Adipocyte (in vitro differentiated cells): ENCODE results near the gene PRTFDC1.
A peak's percentile ranks its signal among the peaks of the same experiment; 100 is the strongest.

ENCODE experiments used
- DNase-seq: peaks from one replicate; pipeline ENCODE4 v3.0.0-alpha.2; 2015; ENCODE audit warnings: low read depth
- H3K27me3 ChIP-seq: replicated peaks from 2 replicates; pipeline ENCODE4 v1.7.0; 2013; ENCODE audit warnings: mild to moderate bottlenecking, low read length, moderate library complexity; ENCODE audit not compliant: control insufficient read depth, insufficient read depth
- H3K36me3 ChIP-seq: 2 replicates; pipeline ENCODE4 v1.7.0; 2013; ENCODE audit warnings: low read length, mild to moderate bottlenecking, moderate library complexity; ENCODE audit not compliant: control insufficient read depth, insufficient read depth, severe bottlenecking
- H3K4me1 ChIP-seq: 2 replicates; pipeline ENCODE4 v1.7.0; 2013; ENCODE audit warnings: mild to moderate bottlenecking, low read length, moderate library complexity; ENCODE audit not compliant: control insufficient read depth, insufficient read depth
- H3K4me3 ChIP-seq: 2 replicates; pipeline ENCODE4 v1.7.0; 2013; ENCODE audit warnings: mild to moderate bottlenecking, low read length, moderate library complexity
- H3K9ac ChIP-seq: 2 replicates; pipeline ENCODE4 v1.7.0; 2013; ENCODE audit warnings: mild to moderate bottlenecking, low read length, moderate library complexity
- H3K9me3 ChIP-seq: 2 replicates; pipeline ENCODE4 v1.7.0; 2013; ENCODE audit warnings: mild to moderate bottlenecking, low read length, moderate library complexity; ENCODE audit not compliant: control insufficient read depth

The PRTFDC1 gene

GRCh38 chr10:24834869-24835268 is 117.5 kb downstream of the PRTFDC1 start:
- Histone ChIP-seq H3K36me3 (no peaks in the 10 kb centered on the region), H3K4me1 (no peaks in the 10 kb centered on the region), H3K27me3 (no peaks in the 10 kb centered on the region), H3K9ac (no peak overlapping the region), H3K4me3 (no peak overlapping the region), H3K9me3 (peaks cover 10% of the 10 kb centered on the region)
- no peak for DNase-seq

GRCh38 chr10:24826009-24826408 is 126.4 kb downstream of the PRTFDC1 start:
- no peaks in the 10 kb centered on the region for H3K9me3 ChIP-seq
- peaks cover 25% of the 10 kb centered on the region for H3K4me1 ChIP-seq
- DNase-seq = peak; percentile 86
- peak overlapping the region; percentile 35 for H3K9ac ChIP-seq
- H3K4me3 ChIP-seq = peak overlapping the region; percentile 69
- no peaks in the 10 kb centered on the region for H3K36me3 ChIP-seq
- H3K27me3 ChIP-seq = no peaks in the 10 kb centered on the region

GRCh38 chr10:24825551-24825950 is 126.9 kb downstream of the PRTFDC1 start:
- H3K36me3 ChIP-seq = no peaks in the 10 kb centered on the region
- peak; percentile 57 for DNase-seq
- H3K9me3 ChIP-seq = no peaks in the 10 kb centered on the region
- H3K4me3 ChIP-seq = peak overlapping the region; percentile 69
- no peaks in the 10 kb centered on the region for H3K27me3 ChIP-seq
- peak overlapping the region; percentile 35 for H3K9ac ChIP-seq
- peaks cover 25% of the 10 kb centered on the region for H3K4me1 ChIP-seq

- Histone ChIP-seq H3K36me3 (no peaks in the 10 kb centered on the region), H3K27me3 (no peaks in the 10 kb centered on the region), H3K9ac (no peak overlapping the region), H3K4me1 (peaks cover 25% of the 10 kb centered on the region), H3K9me3 (no peaks in the 10 kb centered on the region), H3K4me3 (no peak overlapping the region)
- DNase-seq = no peak
Observed at GRCh38 chr10:24824536-24824935, 127.9 kb downstream of the PRTFDC1 start.

- Histone ChIP-seq H3K36me3 (no peaks in the 10 kb centered on the region), H3K4me3 (no peak overlapping the region), H3K9me3 (no peaks in the 10 kb centered on the region), H3K27me3 (no peaks in the 10 kb centered on the region), H3K4me1 (peaks cover 25% of the 10 kb centered on the region), H3K9ac (no peak overlapping the region)
- no peak for DNase-seq
Observed at GRCh38 chr10:24824124-24824523, 128.3 kb downstream of the PRTFDC1 start.

- no peaks in the 10 kb centered on the region for H3K9me3 ChIP-seq
- no peak overlapping the region for H3K4me3 ChIP-seq
- H3K9ac ChIP-seq = no peak overlapping the region
- H3K36me3 ChIP-seq = no peaks in the 10 kb centered on the region
- H3K27me3 ChIP-seq = no peaks in the 10 kb centered on the region
- DNase-seq = no peak
- H3K4me1 ChIP-seq = peaks cover 25% of the 10 kb centered on the region
Observed at GRCh38 chr10:24822590-24822989, 129.8 kb downstream of the PRTFDC1 start.

DNA sequence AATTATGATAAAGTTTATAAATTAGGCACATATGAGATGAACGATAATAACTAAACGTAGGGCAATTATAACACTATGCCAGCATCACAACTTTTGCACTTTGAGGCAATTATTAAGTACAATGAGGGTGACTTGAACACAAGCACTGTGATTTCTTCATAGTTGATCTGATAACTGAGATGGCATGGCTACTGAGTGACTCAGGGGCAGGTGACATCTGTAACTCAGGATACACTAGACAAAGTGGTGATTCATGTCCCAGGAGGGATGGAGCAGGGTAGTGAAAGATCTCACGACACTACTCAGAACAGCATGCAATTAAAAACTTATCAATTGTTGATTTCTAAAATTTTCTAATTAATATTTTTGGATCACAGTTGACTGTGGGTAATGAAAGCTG is 130.4 kb downstream of the PRTFDC1 start:
- Histone ChIP-seq H3K4me1 (peaks cover 25% of the 10 kb centered on the region), H3K9me3 (no peaks in the 10 kb centered on the region), H3K4me3 (no peak overlapping the region), H3K36me3 (no peaks in the 10 kb centered on the region), H3K27me3 (no peaks in the 10 kb centered on the region), H3K9ac (no peak overlapping the region)
- DNase-seq = no peak

DNA sequence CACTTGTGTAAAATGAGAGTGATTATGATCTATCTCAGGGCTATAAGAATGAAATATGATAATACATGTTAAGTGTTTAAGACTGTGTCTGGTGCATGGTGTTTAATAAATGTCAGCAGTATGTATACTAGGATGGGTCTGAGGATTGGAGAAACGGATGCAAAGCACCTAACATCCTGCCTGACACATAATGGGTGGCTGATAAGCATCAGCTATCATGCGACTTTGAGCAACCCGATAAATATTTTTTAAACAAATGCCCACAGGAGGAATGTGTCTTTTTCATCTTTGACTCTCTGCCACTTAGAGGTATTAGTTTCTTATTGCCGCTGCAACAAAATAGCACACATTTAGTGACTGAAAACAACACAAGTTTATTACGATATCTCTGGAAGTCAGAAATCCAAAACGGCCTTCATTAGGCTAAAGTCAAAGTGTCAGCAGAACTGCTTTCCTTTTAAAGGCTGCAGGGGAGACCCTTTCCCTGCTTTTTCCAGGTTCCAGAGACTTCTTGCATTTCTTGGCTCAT is 135.5 kb downstream of the PRTFDC1 start:
- no peak overlapping the region for H3K4me3 ChIP-seq
- no peak for DNase-seq
- H3K4me1 ChIP-seq = peaks cover 2% of the 10 kb centered on the region
- no peaks in the 10 kb centered on the region for H3K27me3 ChIP-seq
- H3K9ac ChIP-seq = no peak overlapping the region
- H3K36me3 ChIP-seq = no peaks in the 10 kb centered on the region
- no peaks in the 10 kb centered on the region for H3K9me3 ChIP-seq

DNA sequence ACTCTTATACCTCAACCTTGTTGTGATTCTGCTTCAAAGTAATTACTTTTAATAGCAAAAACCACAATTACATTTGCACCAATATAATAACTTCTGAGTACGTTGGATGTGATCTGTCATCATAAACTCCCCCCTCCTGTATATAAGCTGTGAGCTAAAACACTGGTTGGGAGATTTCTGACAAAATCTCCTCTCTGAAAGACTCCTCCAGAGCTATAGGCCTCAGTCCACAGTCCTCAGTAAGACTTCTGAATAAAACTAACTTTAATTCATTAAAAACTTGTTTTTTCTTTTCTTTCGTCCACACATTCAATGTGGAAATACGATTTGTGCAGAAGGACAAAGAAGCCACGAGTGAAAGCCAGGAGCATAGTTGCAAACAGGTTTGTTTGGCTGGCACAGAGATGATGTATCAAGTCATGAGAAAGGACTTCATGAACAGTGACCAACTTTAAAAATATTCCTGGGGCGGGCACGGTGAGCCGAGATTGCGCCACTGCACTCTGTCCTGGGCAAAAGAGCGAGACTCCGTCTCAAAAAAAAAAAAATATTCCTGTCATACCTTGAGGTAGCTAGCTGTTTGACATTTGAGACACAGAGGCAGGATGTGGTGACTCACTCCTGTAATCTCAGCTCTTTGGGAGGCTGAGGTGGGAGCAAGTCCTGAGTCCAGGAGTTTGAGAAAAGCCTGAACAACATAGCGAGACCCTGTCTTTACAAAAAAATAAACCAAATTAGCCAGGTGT is 137.7 kb downstream of the PRTFDC1 start:
- H3K9ac ChIP-seq = no peak overlapping the region
- peak; percentile 43 for DNase-seq
- H3K4me3 ChIP-seq = no peak overlapping the region
- H3K9me3 ChIP-seq = no peaks in the 10 kb centered on the region
- no peaks in the 10 kb centered on the region for H3K36me3 ChIP-seq
- no peaks in the 10 kb centered on the region for H3K27me3 ChIP-seq
- no peaks in the 10 kb centered on the region for H3K4me1 ChIP-seq

DNA sequence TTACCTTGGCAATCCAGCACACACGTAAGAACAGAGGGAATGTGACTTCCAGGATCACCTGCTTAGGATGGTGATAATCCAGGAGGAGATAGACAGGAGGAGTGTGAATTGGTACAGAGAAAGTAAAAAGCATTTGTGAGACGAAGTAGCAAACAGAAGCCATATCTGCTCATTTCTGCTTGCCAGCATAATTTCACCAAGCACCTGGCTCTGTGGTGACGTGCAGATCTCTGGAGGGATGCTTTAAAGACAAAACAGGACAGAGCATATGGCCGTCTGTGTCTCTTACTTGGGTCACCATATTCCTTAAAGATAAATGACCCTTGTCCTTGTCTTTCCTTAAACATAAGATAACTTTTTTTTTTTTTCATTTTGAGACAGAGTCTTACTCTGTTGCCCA is 138.6 kb downstream of the PRTFDC1 start:
- Histone ChIP-seq H3K9ac (no peak overlapping the region), H3K27me3 (no peaks in the 10 kb centered on the region), H3K36me3 (no peaks in the 10 kb centered on the region), H3K9me3 (no peaks in the 10 kb centered on the region), H3K4me3 (no peak overlapping the region), H3K4me1 (no peaks in the 10 kb centered on the region)
- no peak for DNase-seq

DNA sequence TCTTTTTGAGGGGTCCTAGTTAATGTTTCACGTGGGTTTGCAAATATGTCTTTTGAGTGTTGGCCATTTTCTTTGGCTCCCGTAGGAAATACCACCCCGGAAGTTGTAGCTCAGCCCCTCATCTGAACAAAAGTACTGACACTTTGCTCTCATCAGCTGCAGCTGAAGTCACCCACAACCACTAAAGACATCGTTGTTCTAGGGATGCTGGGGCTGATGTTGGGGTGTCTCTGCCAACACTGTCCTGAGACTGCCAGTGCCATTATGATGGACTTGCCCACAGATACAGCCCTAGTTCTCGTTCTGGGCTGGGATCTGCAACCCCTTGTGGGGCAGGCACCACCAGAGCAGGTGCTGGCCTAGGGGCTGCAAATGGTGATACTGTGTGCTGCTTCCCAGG is 146.1 kb downstream of the PRTFDC1 start:
- no peak overlapping the region for H3K4me3 ChIP-seq
- no peaks in the 10 kb centered on the region for H3K27me3 ChIP-seq
- no peak for DNase-seq
- H3K4me1 ChIP-seq = no peaks in the 10 kb centered on the region
- H3K36me3 ChIP-seq = no peaks in the 10 kb centered on the region
- H3K9ac ChIP-seq = no peak overlapping the region
- H3K9me3 ChIP-seq = no peaks in the 10 kb centered on the region

GRCh38 chr10:24804956-24805355 is 147.4 kb downstream of the PRTFDC1 start:
- Histone ChIP-seq H3K9ac (no peak overlapping the region), H3K4me1 (no peaks in the 10 kb centered on the region), H3K9me3 (no peaks in the 10 kb centered on the region), H3K36me3 (no peaks in the 10 kb centered on the region), H3K27me3 (no peaks in the 10 kb centered on the region), H3K4me3 (no peak overlapping the region)
- DNase-seq = no peak
